HepG2 (cell line): ENCODE data around the gene WDR76. TPM values are rescaled to one million over a fixed set of nuclear protein-coding genes. Genes with fewer than 3 reads are reported as not detected.

Experiments used
- ATAC-seq: fragments of 200-7000 bp; cut with Tn5 transposase; 3 replicates; pipeline ENCODE4 v1.9.1; 2020; ENCODE audit warnings: mild to moderate bottlenecking, moderate library complexity
- BruUV-seq: library from RNA; stranded (reverse); fragments of 400-500 nt; replicated peaks from 2 replicates; lab custom pipeline; 2021; lab: Mats Ljungman, UMichigan
- CTCF ChIA-PET: fragments of 300-600 bp; formaldehyde crosslinking; extraction: SDS; loops from one replicate; lab custom pipeline; 2021; ENCODE audit warnings: low total read pairs, inconsistent platforms, low intra/inter-chr PET ratio; lab: Yijun Ruan, JAX
- POLR2A ChIA-PET: fragments of 350-600 bp; sonication (Branson Sonifier 250); formaldehyde crosslinking; loops from one replicate; lab custom pipeline; 2020; ENCODE audit warnings: antibody characterized with exemption, inconsistent platforms; lab: Yijun Ruan, JAX
- DNase-seq: peaks from one replicate; pipeline ENCODE4 v3.0.0-alpha.2; 2015; ENCODE audit warnings: low spot score
- FAIRE-seq: peaks from 3 replicates; lab custom pipeline; 2011; peaks lifted over from hg19 to GRCh38; lab: Jason Lieb, UNC
- H2AFZ ChIP-seq: one replicate; pipeline ENCODE4 v1.6.1; 2011; ENCODE audit warnings: low read length, inconsistent platforms
- H3K27ac ChIP-seq: fragments of 300-600 bp; 3 replicates; pipeline ENCODE4 v1.8.0; 2011; ENCODE audit warnings: mixed run types, mild to moderate bottlenecking, mixed read lengths, low read length, inconsistent platforms; ENCODE audit not compliant: insufficient read depth; ENCODE audit errors: extremely low read length
- H3K27me3 ChIP-seq, 2 experiments: fragments of 200-600 bp in 1 of 2; 2 replicates in 1 of 2; 3 replicates in 1 of 2; pipeline versions ENCODE4 v1.6.0 to v1.8.0; 2011; ENCODE audit warnings: low read length in 2 of 2, mild to moderate bottlenecking in 2 of 2, moderate library complexity in 2 of 2, inconsistent platforms in 1 of 2; ENCODE audit not compliant: insufficient read depth in 2 of 2, control insufficient read depth in 1 of 2
- H3K36me3 ChIP-seq, 2 experiments: fragments of 200-600 bp in 1 of 2; replicated peaks in 1 of 2; 2 replicates in 1 of 2; 3 replicates in 1 of 2; pipeline versions ENCODE4 v1.5.1 to v1.8.0; 2011; ENCODE audit warnings: low read length in 2 of 2, inconsistent platforms in 1 of 2; ENCODE audit not compliant: insufficient read depth in 2 of 2, control insufficient read depth in 1 of 2
- H3K4me1 ChIP-seq: 2 replicates; pipeline ENCODE4 v1.5.1; 2012; ENCODE audit warnings: low read length, inconsistent platforms; ENCODE audit not compliant: insufficient read depth
- H3K4me2 ChIP-seq: 2 replicates; pipeline ENCODE4 v1.6.0; 2011; ENCODE audit warnings: low read depth, low read length, inconsistent platforms
- H3K4me3 ChIP-seq, 3 experiments: fragments of 200-600 bp in 1 of 3; sonication (generic), shearing (Covaris generic) in 1 of 3; replicated peaks in 1 of 3; 2 replicates each; pipeline ENCODE4 v1.5.1; 2011 to 2016; ENCODE audit warnings: low read length in 3 of 3, inconsistent platforms in 2 of 3, low read depth in 2 of 3, mild to moderate bottlenecking in 2 of 3, control low read depth in 1 of 3, mixed read lengths in 1 of 3; ENCODE audit not compliant: insufficient read depth in 1 of 3
- H3K79me2 ChIP-seq: one replicate; pipeline ENCODE4 v1.6.1; 2011; ENCODE audit warnings: low read length, inconsistent platforms; ENCODE audit not compliant: insufficient read depth
- H3K9ac ChIP-seq: 2 replicates; pipeline ENCODE4 v1.6.0; 2011; ENCODE audit warnings: mild to moderate bottlenecking, low read depth, low read length, inconsistent platforms; ENCODE audit not compliant: insufficient read depth
- H3K9me3 ChIP-seq: 2 replicates; pipeline ENCODE4 v1.5.1; 2012; ENCODE audit warnings: mild to moderate bottlenecking, low read length
- H4K20me1 ChIP-seq: 2 replicates; pipeline ENCODE4 v1.6.0; 2011; ENCODE audit warnings: inconsistent platforms, mild to moderate bottlenecking, low read length, moderate library complexity; ENCODE audit not compliant: insufficient read depth
- AGO2 ChIP-seq: fragments of 200-400 bp; formaldehyde crosslinking; optimal IDR thresholded peaks from 2 replicates; pipeline ENCODE3; 2017; ENCODE audit warnings: mild to moderate bottlenecking, low read depth, low read length, moderate library complexity
- ASH2L ChIP-seq: fragments of 300-600, 200-600 bp; sonication (generic); IDR thresholded peaks from 2 replicates; pipeline ENCODE4 v1.7.0; 2017; ENCODE audit warnings: low read depth, mild to moderate bottlenecking, moderate library complexity, mixed read lengths, low read length; ENCODE audit not compliant: insufficient read length
- ELF4 ChIP-seq: sonication (generic); formaldehyde crosslinking; IDR thresholded peaks from 2 replicates; pipeline ENCODE4 v1.5.0; 2020; ENCODE audit warnings: missing genetic modification reagents, mild to moderate bottlenecking, moderate library complexity, borderline replicate concordance
- KDM6A ChIP-seq: IDR thresholded peaks from 2 replicates; pipeline ENCODE4 v1.6.1; 2016; ENCODE audit warnings: low read depth
- RBFOX2 ChIP-seq: fragments of 200-400 bp; formaldehyde crosslinking; IDR thresholded peaks from 2 replicates; pipeline ENCODE4 v1.6.1; 2017; ENCODE audit warnings: low read depth, mild to moderate bottlenecking, low read length
- XBP1 ChIP-seq: sonication (generic); formaldehyde crosslinking; IDR thresholded peaks from 2 replicates; pipeline ENCODE4 v1.5.0; 2020; ENCODE audit warnings: missing genetic modification reagents
- ZNF33A ChIP-seq: sonication (generic); formaldehyde crosslinking; IDR thresholded peaks from 2 replicates; pipeline ENCODE4 v1.5.1; 2020; ENCODE audit warnings: missing genetic modification reagents, mild to moderate bottlenecking, moderate library complexity, borderline replicate concordance
- ZNF550 ChIP-seq: sonication (generic); formaldehyde crosslinking; IDR thresholded peaks from 2 replicates; pipeline ENCODE4 v1.4.0; 2020; ENCODE audit warnings: mild to moderate bottlenecking, missing genetic modification reagents, borderline replicate concordance
- ZNF891 ChIP-seq: sonication (generic); formaldehyde crosslinking; IDR thresholded peaks from 2 replicates; pipeline ENCODE4 v1.5.0; 2020; ENCODE audit warnings: mild to moderate bottlenecking, missing genetic modification reagents
- WGBS: methylation state at CpG from one replicate; pipeline ENCODE4 v1.1.6; 2017; ENCODE audit warnings: low lambda C conversion rate; 5-methylcytosine and 5-hydroxymethylcytosine counted together
- in situ Hi-C: cut with HindIII; loops from 2 replicates; pipeline ENCODE4 v1.10.0; 2017; ENCODE audit warnings: low pct_unique_long_range_greater_than_20kb; ENCODE audit not compliant: extremely low pct_ligation_motif_present
- intact Hi-C: fragments of 100-400 bp; cut with micrococcal nuclease; formaldehyde crosslinking; loops from one replicate; pipeline ENCODE4 v1.10.0; 2022; ENCODE audit not compliant: unreplicated experiment
- polyA plus RNA-seq, 8 experiments: library from polyadenylated mRNA; depleted of rRNA in 3 of 8; stranded (reverse) in 7 of 8; unstranded in 1 of 8; fragments of >200 nt; fragmentation: Illumina TruSeq in 4 of 8; extraction: Trizol in 4 of 8; gene quantifications; 2 replicates each; pipeline versions ENCODE4 v1.2.1 to v1.2.3, GENCODE V29; 2011 to 2016; ENCODE audit warnings: low read depth in 4 of 8, missing spikeins in 1 of 8, mixed read lengths in 1 of 8; ENCODE audit not compliant: insufficient read depth in 1 of 8
- total RNA-seq, 5 experiments: library from RNA; depleted of rRNA; stranded (reverse); fragments of >200 nt; fragmentation: Illumina TruSeq; extraction: Trizol; gene quantifications; 2 replicates each; pipeline ENCODE4 v1.2.3, GENCODE V29; 2016; ENCODE audit warnings: low read depth in 1 of 5
- TF ChIP-seq, protein P1 (sequence below): sonication (generic); formaldehyde crosslinking; IDR thresholded peaks from 2 replicates; pipeline ENCODE4 v1.4.0; 2020; ENCODE audit warnings: missing genetic modification reagents, borderline replicate concordance
- TF ChIP-seq, protein P2 (sequence below): sonication (generic); formaldehyde crosslinking; conservative IDR thresholded peaks from 2 replicates; pipeline ENCODE4 v1.8.1; 2023; ENCODE audit warnings: missing genetic modification reagents

Gene WDR76
- total and polyA plus RNA-seq, 2 of the 13 experiments (the other 11 are each of a cell fraction or from before 2014, with no cell fraction given), result 1.1 to 9.7 TPM

DNA sequence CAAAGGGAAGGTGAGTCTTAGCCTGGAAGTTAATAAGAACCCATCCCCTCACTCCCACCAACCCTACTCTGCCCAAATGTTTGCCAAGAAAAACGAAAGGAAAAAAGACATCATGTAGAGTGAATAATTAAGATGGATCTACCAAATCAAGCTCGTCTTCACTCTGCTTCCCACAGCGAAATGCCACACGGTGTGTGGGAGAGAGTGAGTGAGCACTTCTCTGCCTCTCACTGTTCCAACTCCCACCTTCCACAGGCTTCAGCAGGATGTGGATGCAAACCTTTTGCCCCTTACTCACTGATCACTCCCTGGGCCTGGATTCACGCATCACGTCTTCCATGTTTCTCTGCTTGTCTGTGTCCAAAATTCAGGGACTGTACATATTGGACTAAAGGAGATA lies 85.4 kb downstream of the WDR76 start:
- FAIRE-seq (no peak), ATAC-seq (no peak), DNase-seq (no peak)
- Histone ChIP-seq H3K9me3 (no peaks in the 10 kb centered on the region), H2AFZ (no peak overlapping the region), H3K27ac (no peak overlapping the region), H3K4me3 (no peak overlapping the region), H3K36me3 (no peaks in the 10 kb centered on the region), H3K4me1 (no peaks in the 10 kb centered on the region), H3K4me2 (no peak overlapping the region), H3K27me3 (no peaks in the 10 kb centered on the region; a peak in 2 of 5 replicates), H4K20me1 (no peaks in the 10 kb centered on the region), H3K9ac (no peak overlapping the region), H3K79me2 (no peaks in the 10 kb centered on the region)
- BruUV-seq, result no TSS peak
- ChIA-PET POLR2A (no interaction called here), CTCF (no interaction called here)
- TF ChIP-seq AGO2 (no peak), ZNF550 (no peak), ASH2L (no peak), RBFOX2 (no peak), ZNF33A (no peak), XBP1 (CRISPR knock-in tag) (no peak), ELF4 (CRISPR knock-in tag) (no peak), ZNF891 (no peak), KDM6A (CRISPR knock-in tag) (no peak)
- TF ChIP-seq, protein P1, sequence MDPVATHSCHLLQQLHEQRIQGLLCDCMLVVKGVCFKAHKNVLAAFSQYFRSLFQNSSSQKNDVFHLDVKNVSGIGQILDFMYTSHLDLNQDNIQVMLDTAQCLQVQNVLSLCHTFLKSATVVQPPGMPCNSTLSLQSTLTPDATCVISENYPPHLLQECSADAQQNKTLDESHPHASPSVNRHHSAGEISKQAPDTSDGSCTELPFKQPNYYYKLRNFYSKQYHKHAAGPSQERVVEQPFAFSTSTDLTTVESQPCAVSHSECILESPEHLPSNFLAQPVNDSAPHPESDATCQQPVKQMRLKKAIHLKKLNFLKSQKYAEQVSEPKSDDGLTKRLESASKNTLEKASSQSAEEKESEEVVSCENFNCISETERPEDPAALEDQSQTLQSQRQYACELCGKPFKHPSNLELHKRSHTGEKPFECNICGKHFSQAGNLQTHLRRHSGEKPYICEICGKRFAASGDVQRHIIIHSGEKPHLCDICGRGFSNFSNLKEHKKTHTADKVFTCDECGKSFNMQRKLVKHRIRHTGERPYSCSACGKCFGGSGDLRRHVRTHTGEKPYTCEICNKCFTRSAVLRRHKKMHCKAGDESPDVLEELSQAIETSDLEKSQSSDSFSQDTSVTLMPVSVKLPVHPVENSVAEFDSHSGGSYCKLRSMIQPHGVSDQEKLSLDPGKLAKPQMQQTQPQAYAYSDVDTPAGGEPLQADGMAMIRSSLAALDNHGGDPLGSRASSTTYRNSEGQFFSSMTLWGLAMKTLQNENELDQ (CRISPR knock-in tag), result no peak
- TF ChIP-seq, protein P2, sequence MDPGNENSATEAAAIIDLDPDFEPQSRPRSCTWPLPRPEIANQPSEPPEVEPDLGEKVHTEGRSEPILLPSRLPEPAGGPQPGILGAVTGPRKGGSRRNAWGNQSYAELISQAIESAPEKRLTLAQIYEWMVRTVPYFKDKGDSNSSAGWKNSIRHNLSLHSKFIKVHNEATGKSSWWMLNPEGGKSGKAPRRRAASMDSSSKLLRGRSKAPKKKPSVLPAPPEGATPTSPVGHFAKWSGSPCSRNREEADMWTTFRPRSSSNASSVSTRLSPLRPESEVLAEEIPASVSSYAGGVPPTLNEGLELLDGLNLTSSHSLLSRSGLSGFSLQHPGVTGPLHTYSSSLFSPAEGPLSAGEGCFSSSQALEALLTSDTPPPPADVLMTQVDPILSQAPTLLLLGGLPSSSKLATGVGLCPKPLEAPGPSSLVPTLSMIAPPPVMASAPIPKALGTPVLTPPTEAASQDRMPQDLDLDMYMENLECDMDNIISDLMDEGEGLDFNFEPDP (CRISPR knock-in tag), result no peak
- 73% methylated on average over 6 of the region's 6 CpGs for WGBS
- intact Hi-C loops, result no loop called here
- in situ Hi-C loops, result no loop called here
